ENCODE data around the gene IGFALS.

DNA sequence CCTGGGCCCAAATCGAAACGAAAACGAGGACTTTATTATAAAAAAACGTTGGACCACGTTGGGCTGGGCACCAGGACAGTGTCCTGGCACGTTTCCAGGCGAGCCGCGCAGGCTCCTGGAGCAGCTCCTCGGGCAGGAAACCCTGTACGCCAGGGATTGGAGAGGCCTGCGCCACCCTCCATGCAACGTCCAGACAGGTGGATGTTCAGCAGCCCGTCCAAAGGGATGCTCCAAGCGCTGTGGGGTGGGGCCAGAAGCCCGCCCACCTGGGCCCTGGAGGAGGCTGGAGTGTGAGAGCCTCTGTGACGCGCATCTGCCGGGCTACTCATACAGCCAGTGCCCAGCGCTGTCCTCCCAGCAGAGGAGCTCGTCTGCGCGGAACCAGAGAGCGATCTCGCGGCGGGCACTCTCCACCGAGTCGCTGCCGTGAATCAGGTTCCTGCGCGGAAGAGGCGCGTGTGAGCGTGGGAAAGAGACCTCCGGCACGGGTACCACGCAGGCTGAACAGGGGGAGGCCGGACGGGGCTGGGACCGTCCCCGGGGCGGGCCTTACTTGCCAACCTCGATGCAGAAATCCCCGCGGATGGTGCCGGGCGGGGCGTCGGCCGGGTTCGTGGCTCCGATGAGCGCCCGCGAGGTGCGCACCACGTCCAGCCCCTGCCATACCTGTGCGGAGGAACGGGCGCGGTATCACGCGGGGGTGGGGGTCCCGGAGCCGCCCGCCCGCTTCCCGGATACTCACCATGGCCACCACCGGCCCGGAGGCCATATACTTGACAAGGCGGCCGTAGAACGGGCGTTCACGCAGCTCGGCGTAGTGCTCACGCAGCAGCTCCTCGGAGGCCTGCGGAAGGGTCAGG, 22.9 kb downstream of the IGFALS start:
- TF ChIP-seq, protein P1, sequence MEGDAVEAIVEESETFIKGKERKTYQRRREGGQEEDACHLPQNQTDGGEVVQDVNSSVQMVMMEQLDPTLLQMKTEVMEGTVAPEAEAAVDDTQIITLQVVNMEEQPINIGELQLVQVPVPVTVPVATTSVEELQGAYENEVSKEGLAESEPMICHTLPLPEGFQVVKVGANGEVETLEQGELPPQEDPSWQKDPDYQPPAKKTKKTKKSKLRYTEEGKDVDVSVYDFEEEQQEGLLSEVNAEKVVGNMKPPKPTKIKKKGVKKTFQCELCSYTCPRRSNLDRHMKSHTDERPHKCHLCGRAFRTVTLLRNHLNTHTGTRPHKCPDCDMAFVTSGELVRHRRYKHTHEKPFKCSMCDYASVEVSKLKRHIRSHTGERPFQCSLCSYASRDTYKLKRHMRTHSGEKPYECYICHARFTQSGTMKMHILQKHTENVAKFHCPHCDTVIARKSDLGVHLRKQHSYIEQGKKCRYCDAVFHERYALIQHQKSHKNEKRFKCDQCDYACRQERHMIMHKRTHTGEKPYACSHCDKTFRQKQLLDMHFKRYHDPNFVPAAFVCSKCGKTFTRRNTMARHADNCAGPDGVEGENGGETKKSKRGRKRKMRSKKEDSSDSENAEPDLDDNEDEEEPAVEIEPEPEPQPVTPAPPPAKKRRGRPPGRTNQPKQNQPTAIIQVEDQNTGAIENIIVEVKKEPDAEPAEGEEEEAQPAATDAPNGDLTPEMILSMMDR (IDR thresholded peaks at IDR 0.05; ENCODE audit: borderline replicate concordance, extremely low read depth, low read length, poor library complexity, severe bottlenecking) = no peak
- TF ChIP-seq EZH2 (IDR thresholded peaks at IDR 0.05; ENCODE audit: borderline replicate concordance, low read depth, low read length, severe bottlenecking) = no peak
